GM19043 (cell line): Measurements from ENCODE around the gene PSAP.
"Not testable (repeated sequence)": the region's sequence is repeated elsewhere in the genome, so short reads cannot be mapped to it uniquely, and the experiment has no call there.

Experiments
- ATAC-seq: cut with Tn5 transposase; IDR thresholded peaks from one replicate; pipeline ENCODE4 v1.9.1; 2021; ENCODE audit warnings: low read depth; ENCODE audit not compliant: unreplicated experiment

The PSAP gene

GRCh38 chr10:71850743-71851464 lies at the start of gene PSAP:
TSS of gene PSAP (minus strand) at chr10:71851251. CDS start at chr10:71851221, 30 bp downstream.
- peak; percentile 91 for ATAC-seq

GRCh38 chr10:71900441-71901180 lies 49.6 kb upstream of the PSAP start:
- ATAC-seq: no peak

- ATAC-seq: no peak
These were observed 48.8 kb upstream of the PSAP start for GRCh38 chr10:71899665-71900412.

- ATAC-seq: not testable (repeated sequence)
These were observed 47.3 kb upstream of the PSAP start for GRCh38 chr10:71898346-71898745.

- no peak for ATAC-seq
These were observed 42.9 kb upstream of the PSAP start for GRCh38 chr10:71893920-71894319.

- no peak for ATAC-seq
These were observed 42.3 kb upstream of the PSAP start for GRCh38 chr10:71893258-71893815.

GRCh38 chr10:71891437-71891836 lies 40.4 kb upstream of the PSAP start:
- ATAC-seq: no peak

GRCh38 chr10:71889388-71889987 lies 38.4 kb upstream of the PSAP start:
- ATAC-seq: no peak

GRCh38 chr10:71888623-71889387 lies 37.8 kb upstream of the PSAP start:
- peak; percentile 87 for ATAC-seq

GRCh38 chr10:71888248-71888622 lies 37.2 kb upstream of the PSAP start:
- ATAC-seq: no peak

- no peak for ATAC-seq
These were observed 36.7 kb upstream of the PSAP start for GRCh38 chr10:71887743-71888142.

- ATAC-seq: no peak
These were observed 32.0 kb upstream of the PSAP start for GRCh38 chr10:71882813-71883659.

GRCh38 chr10:71881647-71882355 lies 30.8 kb upstream of the PSAP start:
- no peak for ATAC-seq

- not testable (repeated sequence) for ATAC-seq
These were observed 30.2 kb upstream of the PSAP start for GRCh38 chr10:71881307-71881624.

GRCh38 chr10:71880425-71881306 lies 29.6 kb upstream of the PSAP start:
- ATAC-seq: no peak

GRCh38 chr10:71878327-71879034 lies 27.4 kb upstream of the PSAP start:
- ATAC-seq: no peak

- ATAC-seq: no peak
These were observed 26.8 kb upstream of the PSAP start for GRCh38 chr10:71877821-71878220.
